ENCODE results near the gene CALML6. TPM values are rescaled to one million over a fixed set of nuclear protein-coding genes. Genes with fewer than 3 reads are reported as not detected.
A peak's percentile ranks its signal among the peaks of the same experiment; 100 is the strongest.

Gene CALML6
- total RNA-seq, 1 experiment from 2014 or later: 1.7 TPM

GRCh38 chr1:1954831-1955441 is 39.9 kb downstream of the CALML6 start:
- TF ChIP-seq CTCF (conservative IDR thresholded peaks at IDR 0.05): peak; percentile 60
- Histone ChIP-seq H2BK5ac (ENCODE audit: insufficient read length, low read length) (no peak overlapping the region), H3K18ac (ENCODE audit: insufficient read length, low read depth, low read length) (no peak overlapping the region), H2BK20ac (ENCODE audit: low read depth, low read length, poor library complexity, severe bottlenecking) (no peak overlapping the region), H3K4me2 (ENCODE audit: insufficient read depth, insufficient read length, low read length) (no peak overlapping the region), H4K91ac (ENCODE audit: insufficient read length, low read depth, low read length) (no peak overlapping the region), H3K79me1 (ENCODE audit: insufficient read depth, low read depth, low read length, poor library complexity, severe bottlenecking) (no peaks in the 10 kb centered on the region), H3K79me2 (ENCODE audit: insufficient read depth, low read length) (no peaks in the 10 kb centered on the region), H2AFZ (ENCODE audit: low read length) (no peak overlapping the region), H2BK12ac (ENCODE audit: insufficient read length, low read depth, low read length) (no peak overlapping the region), H3K56ac (ENCODE audit: insufficient read length, low read depth, low read length) (no peak overlapping the region), H3K27me3 (ENCODE audit: insufficient read depth, low read length) (no peaks in the 10 kb centered on the region), H2BK15ac (ENCODE audit: low read depth, low read length) (no peak overlapping the region), H3K27ac (ENCODE audit: insufficient read length, low read depth, low read length) (no peak overlapping the region), H3K4ac (ENCODE audit: low read depth, low read length) (no peak overlapping the region), H3K9ac (ENCODE audit: extremely low read depth, insufficient read length, low read length) (no peak overlapping the region), H3K9me3 (ENCODE audit: control insufficient read depth, low read depth, low read length) (no peaks in the 10 kb centered on the region), H3K14ac (ENCODE audit: insufficient read depth, low read length) (no peak overlapping the region), H2AK5ac (ENCODE audit: insufficient read length, low read length) (no peak overlapping the region), H4K20me1 (ENCODE audit: control insufficient read depth, insufficient read depth, insufficient read length) (no peaks in the 10 kb centered on the region), H4K5ac (ENCODE audit: insufficient read length, low read depth, low read length) (no peak overlapping the region), H3K4me1 (ENCODE audit: insufficient read depth, low read length) (no peaks in the 10 kb centered on the region), H4K8ac (replicated peaks; ENCODE audit: insufficient read length, low read depth, low read length) (no peak overlapping the region), H2BK120ac (ENCODE audit: low read depth, low read length, poor library complexity, severe bottlenecking) (no peak overlapping the region), H3K23ac (ENCODE audit: insufficient read length, low read depth, low read length) (no peak overlapping the region), H3K23me2 (ENCODE audit: insufficient read length, low read depth, low read length, poor library complexity, severe bottlenecking) (no peaks in the 10 kb centered on the region), H3T11ph (ENCODE audit: low read length) (no peak overlapping the region)
- H3K4me1 Mint-ChIP-seq: peaks cover 14 to 21% of the 10 kb centered on the region in 2 experiments
- H3K27ac Mint-ChIP-seq: peak overlapping the region in 1 of 3 experiments; percentile 28; a peak in 1 of 7 replicates
- H3K27me3 Mint-ChIP-seq (ENCODE audit: low read depth): peaks cover 9% of the 10 kb centered on the region
- DNase-seq: no peak
- peaks cover 0 to 2% (median 1%) of the 10 kb centered on the region in 3 experiments; a peak in 1 of 7 replicates for H3K36me3 Mint-ChIP-seq (ENCODE audit: insufficient read depth in 1 of 3, low read depth in 3 of 3)
- peak overlapping the region in 1 of 2 experiments; percentile 29; a peak in 1 of 5 replicates for H3K4me3 Mint-ChIP-seq
- WGBS (ENCODE audit: extremely low coverage, insufficient read length, low lambda C conversion rate): no CpG with 5 or more reads among the region's 46 CpGs
- peaks cover 4 to 10% of the 10 kb centered on the region in 2 experiments; a peak in 4 of 5 replicates for H3K9me3 Mint-ChIP-seq

All from H9 (cell line).